GM19324 (cell line): ENCODE measurements around the gene SULT1C3.

Experiments used
- ATAC-seq: cut with Tn5 transposase; IDR thresholded peaks from one replicate; pipeline ENCODE4 v1.9.1; 2021; ENCODE audit warnings: mild to moderate bottlenecking, moderate library complexity; ENCODE audit not compliant: unreplicated experiment, low FRiP score

Gene SULT1C3

GRCh38 chr2:108297436-108298141 is 57.8 kb downstream of the SULT1C3 start:
- no peak for ATAC-seq

- no peak for ATAC-seq
Observed at GRCh38 chr2:108301558-108301957, 61.8 kb downstream of the SULT1C3 start.

- no peak for ATAC-seq
Observed at GRCh38 chr2:108304975-108305374, 65.2 kb downstream of the SULT1C3 start.

GRCh38 chr2:108305901-108306300 is 66.1 kb downstream of the SULT1C3 start:
- no peak for ATAC-seq

- ATAC-seq = no peak
Observed at GRCh38 chr2:108309903-108310302, 70.1 kb downstream of the SULT1C3 start.
